Smooth muscle cell (in vitro differentiated cells): Measurements from ENCODE around the gene KIRREL3. TPM values are rescaled to one million over a fixed set of nuclear protein-coding genes. Genes with fewer than 3 reads are reported as not detected.

Source experiments
- DNase-seq: peaks from one replicate; lab custom pipeline; 2025; ENCODE audit not compliant: unreplicated experiment; lab: John Stamatoyannopoulos, UW
- H2AFZ ChIP-seq: fragments of 200-600 bp; sonication (generic); 2 replicates; pipeline ENCODE4 v1.6.0; 2016; ENCODE audit warnings: antibody characterized with exemption, low read depth, mild to moderate bottlenecking
- H3F3A ChIP-seq: fragments of 200-600 bp; sonication (generic); 2 replicates; pipeline ENCODE4 v1.6.0; 2017; ENCODE audit warnings: antibody characterized with exemption, low read depth
- H3K27ac ChIP-seq: fragments of 200-600 bp; sonication (generic); 2 replicates; pipeline ENCODE4 v1.5.1; 2016; ENCODE audit warnings: low read depth, mild to moderate bottlenecking
- H3K27me3 ChIP-seq: fragments of 200-600 bp; sonication (generic); 2 replicates; pipeline ENCODE4 v1.6.1; 2016; ENCODE audit warnings: low read depth, mild to moderate bottlenecking
- H3K36me3 ChIP-seq: fragments of 200-600 bp; sonication (generic); 2 replicates; pipeline ENCODE4 v1.5.1; 2016; ENCODE audit warnings: low read depth
- H3K4me1 ChIP-seq: fragments of 200-600 bp; sonication (generic); 2 replicates; pipeline ENCODE4 v1.5.1; 2016; ENCODE audit warnings: low read depth
- H3K4me2 ChIP-seq: fragments of 200-600 bp; sonication (generic); 2 replicates; pipeline ENCODE4 v1.6.0; 2016; ENCODE audit warnings: mild to moderate bottlenecking
- H3K4me3 ChIP-seq: fragments of 200-600 bp; sonication (generic); 2 replicates; pipeline ENCODE4 v1.5.1; 2016; ENCODE audit warnings: mild to moderate bottlenecking
- H3K79me2 ChIP-seq: fragments of 200-600 bp; sonication (generic); 2 replicates; pipeline ENCODE4 v1.6.0; 2016; ENCODE audit warnings: low read depth, mild to moderate bottlenecking
- H3K9ac ChIP-seq: fragments of 200-600 bp; sonication (generic); 2 replicates; pipeline ENCODE4 v1.6.0; 2016; ENCODE audit warnings: low read depth
- H3K9me3 ChIP-seq: fragments of 200-600 bp; sonication (generic); replicated peaks from 2 replicates; pipeline ENCODE4 v1.5.1; 2016; ENCODE audit warnings: low read depth
- H4K20me1 ChIP-seq: fragments of 200-600 bp; sonication (generic); 2 replicates; pipeline ENCODE4 v1.6.0; 2016; ENCODE audit warnings: low read depth
- CTCF ChIP-seq: fragments of 200-600 bp; sonication (generic); IDR thresholded peaks from 2 replicates; pipeline ENCODE4 v1.5.1; 2017; ENCODE audit warnings: borderline replicate concordance, mild to moderate bottlenecking, antibody characterized with exemption; ENCODE audit not compliant: insufficient read depth, poor library complexity, severe bottlenecking
- WGBS: methylation state at CpG from one replicate; pipeline ENCODE4 v1.1.7; 2016; ENCODE audit warnings: low lambda C conversion rate; 5-methylcytosine and 5-hydroxymethylcytosine counted together
- polyA plus RNA-seq: library from polyadenylated mRNA; unstranded; fragments of >200 nt; fragmentation: Nextera tagmentation; extraction: Ambion mirVana; gene quantifications from 2 replicates; pipeline ENCODE4 v1.2.1, GENCODE V29; 2016
- total RNA-seq: library from RNA; depleted of rRNA; stranded (reverse); fragments of >200 nt; gene quantifications from 2 replicates; pipeline ENCODE4 v1.2.3, GENCODE V29; 2014

KIRREL3 gene
- total and polyA plus RNA-seq, 2 experiments from 2014 or later: 1.2 TPM; not detected in 1

DNA sequence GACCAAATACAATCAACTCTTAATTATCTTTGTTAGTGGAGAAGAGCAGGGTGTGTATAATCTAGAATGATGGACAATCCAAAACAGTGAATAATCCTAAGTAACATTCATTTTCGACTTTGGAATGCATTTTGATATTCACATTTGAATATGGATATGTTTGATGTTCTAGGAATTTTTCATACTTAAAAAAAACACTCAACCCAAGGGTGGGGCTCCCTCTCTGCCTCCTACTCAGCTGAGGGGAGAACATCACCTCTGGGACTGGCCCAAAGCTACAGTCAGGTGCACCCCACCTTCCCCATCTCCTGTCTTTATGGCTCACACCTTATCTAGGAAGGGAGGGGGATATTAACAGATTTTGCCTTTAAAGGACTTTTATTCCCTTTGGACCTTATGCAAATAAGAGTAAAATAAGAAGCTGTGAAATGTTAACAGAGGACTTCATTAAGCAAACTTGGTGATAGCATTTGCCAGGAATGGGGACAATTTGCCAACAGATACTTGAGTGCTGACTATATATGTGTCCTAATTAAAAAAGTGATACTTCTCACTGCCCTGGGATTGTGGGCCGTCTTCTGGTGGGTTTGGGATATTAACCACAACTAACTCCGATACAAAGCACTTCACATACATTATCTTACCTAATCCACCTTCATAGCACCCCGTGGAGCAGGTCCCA is 458.1 kb downstream of the KIRREL3 start:
- Histone ChIP-seq H2AFZ (no peak overlapping the region), H3K27me3 (peaks cover 10% of the 10 kb centered on the region), H3K36me3 (no peaks in the 10 kb centered on the region), H3K9ac (no peak overlapping the region), H3F3A (no peaks in the 10 kb centered on the region), H3K4me3 (no peak overlapping the region), H4K20me1 (no peaks in the 10 kb centered on the region), H3K4me2 (no peak overlapping the region), H3K4me1 (peaks cover 13% of the 10 kb centered on the region), H3K79me2 (no peaks in the 10 kb centered on the region), H3K9me3 (no peaks in the 10 kb centered on the region), H3K27ac (no peak overlapping the region)
- no peak for TF ChIP-seq CTCF
- 85% methylated on average over 4 of the region's 4 CpGs for WGBS
- no peak for DNase-seq

DNA sequence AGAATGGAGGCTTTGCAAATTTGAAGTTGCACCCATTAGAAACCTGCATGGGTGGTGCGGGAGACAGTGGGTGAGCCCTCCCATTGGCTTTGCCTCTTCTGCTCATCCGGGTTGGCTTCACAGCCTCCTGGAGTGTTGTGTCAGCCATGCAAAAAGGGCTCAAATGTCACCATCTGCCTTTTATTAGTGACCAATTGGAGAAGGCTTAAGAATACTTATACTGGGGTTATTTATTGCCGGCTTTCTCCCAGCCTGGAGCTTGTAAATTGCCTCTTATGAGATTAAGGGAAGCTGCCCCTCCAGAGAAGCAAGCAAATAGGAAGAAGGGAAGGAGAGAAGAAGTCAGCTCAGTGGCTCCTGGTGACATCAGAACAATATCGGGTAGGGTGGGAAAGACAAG is 462.5 kb downstream of the KIRREL3 start:
- TF ChIP-seq CTCF: no peak
- Histone ChIP-seq H3K4me2 (no peak overlapping the region), H3F3A (no peaks in the 10 kb centered on the region), H3K4me3 (no peak overlapping the region), H3K27me3 (peaks cover 10% of the 10 kb centered on the region), H3K79me2 (no peaks in the 10 kb centered on the region), H3K4me1 (no peaks in the 10 kb centered on the region), H3K9ac (no peak overlapping the region), H3K9me3 (no peaks in the 10 kb centered on the region), H2AFZ (no peak overlapping the region), H4K20me1 (no peaks in the 10 kb centered on the region), H3K36me3 (no peaks in the 10 kb centered on the region), H3K27ac (no peak overlapping the region)
- 43% methylated on average over 4 of the region's 4 CpGs for WGBS
- no peak for DNase-seq

DNA sequence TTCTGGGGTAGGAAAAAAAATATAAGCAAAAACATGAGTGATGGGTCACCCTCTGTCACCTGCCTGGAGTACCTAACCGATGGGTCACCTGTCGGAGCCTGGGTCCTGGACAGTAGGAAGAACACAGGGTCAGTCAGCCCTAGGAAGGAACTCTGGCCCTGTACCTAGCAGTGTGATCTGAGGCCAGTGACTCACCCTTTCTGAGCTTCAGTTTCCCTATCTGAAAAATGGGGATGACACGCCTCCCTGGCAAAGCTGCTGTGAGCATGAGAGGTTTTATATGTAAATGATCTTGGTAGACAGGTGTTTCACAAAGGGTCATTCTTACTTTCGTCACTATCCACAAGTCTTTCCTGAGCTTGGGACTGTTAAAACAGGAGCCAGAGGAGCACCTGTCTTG is 463.1 kb downstream of the KIRREL3 start:
- no peaks in the 10 kb centered on the region for H3K4me1 ChIP-seq
- no peaks in the 10 kb centered on the region for H4K20me1 ChIP-seq
- DNase-seq: no peak
- no peak overlapping the region for H3K27ac ChIP-seq
- TF ChIP-seq CTCF: no peak
- H3K4me2 ChIP-seq: no peak overlapping the region
- no peak overlapping the region for H2AFZ ChIP-seq
- H3K27me3 ChIP-seq: peaks cover 10% of the 10 kb centered on the region
- WGBS: 87% methylated on average over 4 of the region's 4 CpGs
- no peak overlapping the region for H3K9ac ChIP-seq
- H3K36me3 ChIP-seq: no peaks in the 10 kb centered on the region
- H3K9me3 ChIP-seq: no peaks in the 10 kb centered on the region
- H3F3A ChIP-seq: no peaks in the 10 kb centered on the region
- H3K4me3 ChIP-seq: no peak overlapping the region
- no peaks in the 10 kb centered on the region for H3K79me2 ChIP-seq
